Choroid plexus epithelial cell (primary cell): ENCODE data around the gene CRYBG3.

ENCODE experiments used
- DNase-seq: peaks from one replicate; pipeline ENCODE4 v3.0.0-alpha.2; 2010; ENCODE audit warnings: low read depth
- H3K4me3 ChIP-seq: 2 replicates; pipeline ENCODE4 v1.5.1; 2011; ENCODE audit warnings: low read depth, mild to moderate bottlenecking, control low read depth, low read length, moderate library complexity
- CTCF ChIP-seq: conservative IDR thresholded peaks from 2 replicates; pipeline ENCODE4 v1.5.1; 2011; ENCODE audit warnings: low read depth, mild to moderate bottlenecking, control low read depth, inconsistent platforms, low read length, moderate library complexity

The CRYBG3 gene

GRCh38 chr3:97939401-97939800 is 117.6 kb downstream of the CRYBG3 start:
- no peak overlapping the region for H3K4me3 ChIP-seq
- TF ChIP-seq CTCF, result no peak
- no peak for DNase-seq

GRCh38 chr3:97940034-97940433 is 118.2 kb downstream of the CRYBG3 start:
- peak; percentile 22 for DNase-seq
- TF ChIP-seq CTCF, result no peak
- H3K4me3 ChIP-seq, result no peak overlapping the region

GRCh38 chr3:97942801-97943546 is 121.2 kb downstream of the CRYBG3 start:
- no peak overlapping the region for H3K4me3 ChIP-seq
- TF ChIP-seq CTCF, result no peak
- DNase-seq, result no peak

GRCh38 chr3:97948351-97949109 is 126.7 kb downstream of the CRYBG3 start:
- no peak for DNase-seq

GRCh38 chr3:97949110-97949485 is 127.3 kb downstream of the CRYBG3 start:
- no peak for TF ChIP-seq CTCF
- no peak for DNase-seq
- no peak overlapping the region for H3K4me3 ChIP-seq

More at GRCh38 chr3:97948351-97949109, 126.7 kb downstream of the CRYBG3 start:
- no peak for TF ChIP-seq CTCF
- H3K4me3 ChIP-seq, result no peak overlapping the region

GRCh38 chr3:97949743-97950142 is 127.9 kb downstream of the CRYBG3 start:
- H3K4me3 ChIP-seq, result no peak overlapping the region
- no peak for DNase-seq
- TF ChIP-seq CTCF, result no peak
